Stimulated activated CD4-positive, alpha-beta T cell treated with anti-CD3 and anti-CD28 coated beads, TNF-alpha, amount 100 ng/mL, for 48 hours (primary cell): ENCODE results near the gene TMOD2.

Experiments used
- DNase-seq, 3 donors: peaks; one replicate each; pipeline ENCODE4 v3.0.0-alpha.2; 2020; ENCODE audit warnings: low read depth in 3 of 3

The TMOD2 gene

GRCh38 chr15:51750792-51751696 is at the start of gene TMOD2:
TMOD2 (plus strand) TSS chr15:51751597; CDS start chr15:51766442, 14,845 bp downstream.
- DNase-seq: no peak

- no peak for DNase-seq
These were observed 48.7 kb upstream of the TMOD2 start for GRCh38 chr15:51702710-51703109.

GRCh38 chr15:51706291-51706690 is 45.1 kb upstream of the TMOD2 start:
- DNase-seq: no peak

- DNase-seq: no peak
These were observed 44.3 kb upstream of the TMOD2 start for GRCh38 chr15:51706926-51707608.

- no peak for DNase-seq
These were observed 43.4 kb upstream of the TMOD2 start for GRCh38 chr15:51708013-51708412.

- DNase-seq: no peak
These were observed 42.4 kb upstream of the TMOD2 start for GRCh38 chr15:51709031-51709430.

GRCh38 chr15:51714162-51714561 is 37.2 kb upstream of the TMOD2 start:
- no peak for DNase-seq

- DNase-seq: no peak
These were observed 36.5 kb upstream of the TMOD2 start for GRCh38 chr15:51714911-51715310.

GRCh38 chr15:51718219-51718618 is 33.2 kb upstream of the TMOD2 start:
- DNase-seq: no peak

- no peak for DNase-seq
These were observed 32.7 kb upstream of the TMOD2 start for GRCh38 chr15:51718746-51719145.

- DNase-seq: no peak
These were observed 31.0 kb upstream of the TMOD2 start for GRCh38 chr15:51720201-51720995.

- no peak for DNase-seq
These were observed 30.0 kb upstream of the TMOD2 start for GRCh38 chr15:51721199-51721960.

GRCh38 chr15:51724199-51724598 is 27.2 kb upstream of the TMOD2 start:
- DNase-seq: no peak

GRCh38 chr15:51724673-51725072 is 26.7 kb upstream of the TMOD2 start:
- no peak for DNase-seq

- DNase-seq: no peak
These were observed 24.9 kb upstream of the TMOD2 start for GRCh38 chr15:51726302-51727073.

GRCh38 chr15:51727141-51727897 is 24.1 kb upstream of the TMOD2 start:
- DNase-seq: no peak

- no peak for DNase-seq
These were observed 19.7 kb upstream of the TMOD2 start for GRCh38 chr15:51731549-51732267.

- no peak for DNase-seq
These were observed 18.8 kb upstream of the TMOD2 start for GRCh38 chr15:51732646-51733045.
